HEK293 (cell line): Measurements from ENCODE around the gene SMPX.

Experiments used
- CTCF ChIA-PET: fragments of 350-600 bp; formaldehyde crosslinking; extraction: SDS; loops from one replicate; lab custom pipeline; 2021; ENCODE audit warnings: antibody characterized with exemption; lab: Yijun Ruan, JAX
- POLR2A ChIA-PET: fragments of 300-600 bp; formaldehyde crosslinking; extraction: SDS; loops from one replicate; lab custom pipeline; 2020; ENCODE audit warnings: antibody characterized with exemption, inconsistent platforms; lab: Yijun Ruan, JAX
- H3K27ac ChIP-seq: fragments of 200-500 bp; sonication (Bioruptor generic); 2 replicates; pipeline ENCODE4 v1.5.1; 2014; ENCODE audit warnings: low read depth, low read length, control low read depth, inconsistent platforms; ENCODE audit errors: extremely low read depth
- H3K36me3 ChIP-seq, 2 experiments: fragments of 200-500 bp in 1 of 2; sonication (Bioruptor generic) in 1 of 2; 1 replicate in 1 of 2; 2 replicates in 1 of 2; pipeline ENCODE4 v1.5.1; 2014 to 2017; ENCODE audit warnings: inconsistent platforms in 2 of 2, low read length in 2 of 2; ENCODE audit not compliant: control insufficient read depth in 2 of 2, insufficient read depth in 1 of 2
- H3K4me1 ChIP-seq: fragments of 200-500 bp; sonication (Bioruptor generic); 2 replicates; pipeline ENCODE4 v1.5.1; 2014; ENCODE audit warnings: mild to moderate bottlenecking, low read length, inconsistent platforms; ENCODE audit not compliant: control insufficient read depth, insufficient read depth
- H3K4me3 ChIP-seq: 2 replicates; pipeline ENCODE4 v1.5.1; 2011; ENCODE audit warnings: low read depth, mild to moderate bottlenecking, control low read depth, low read length, moderate library complexity
- H3K9me3 ChIP-seq: fragments of 200-500 bp; sonication (Bioruptor generic); 2 replicates; pipeline ENCODE4 v1.5.1; 2014; ENCODE audit warnings: low read depth, low read length, inconsistent platforms; ENCODE audit not compliant: control insufficient read depth, insufficient read depth
- BCL6B ChIP-seq: fragments of 450-650 bp; formaldehyde crosslinking; IDR thresholded peaks from 2 replicates; pipeline ENCODE4 v1.5.1; 2017; ENCODE audit warnings: missing biosample characterization, missing genetic modification characterization
- GLIS1 ChIP-seq: fragments of 450-650 bp; formaldehyde crosslinking; IDR thresholded peaks from 2 replicates; pipeline ENCODE4 v1.5.1; 2016; ENCODE audit warnings: missing biosample characterization, missing genetic modification characterization
- KLF17 ChIP-seq: fragments of 450-650 bp; formaldehyde crosslinking; IDR thresholded peaks from 2 replicates; pipeline ENCODE4 v1.5.1; 2016; ENCODE audit warnings: missing biosample characterization, missing genetic modification characterization
- KLF8 ChIP-seq: fragments of 450-650 bp; formaldehyde crosslinking; IDR thresholded peaks from 2 replicates; pipeline ENCODE4 v1.5.1; 2016; ENCODE audit warnings: missing biosample characterization, missing genetic modification characterization
- PRDM6 ChIP-seq: fragments of 450-650 bp; formaldehyde crosslinking; IDR thresholded peaks from 2 replicates; pipeline ENCODE4 v1.5.1; 2017; ENCODE audit warnings: missing biosample characterization, missing genetic modification characterization
- TCF7L2 ChIP-seq: IDR thresholded peaks from 2 replicates; pipeline ENCODE4 v1.6.1; 2011; ENCODE audit warnings: low read depth, mild to moderate bottlenecking, inconsistent platforms, low read length, moderate library complexity, borderline replicate concordance
- WT1 ChIP-seq: fragments of 450-650 bp; formaldehyde crosslinking; IDR thresholded peaks from 2 replicates; pipeline ENCODE4 v1.5.1; 2016; ENCODE audit warnings: missing biosample characterization, missing genetic modification characterization
- ZBTB10 ChIP-seq: fragments of 450-650 bp; formaldehyde crosslinking; IDR thresholded peaks from 2 replicates; pipeline ENCODE4 v1.5.1; 2016; ENCODE audit warnings: missing biosample characterization, missing genetic modification characterization
- ZNF514 ChIP-seq: fragments of 450-650 bp; formaldehyde crosslinking; IDR thresholded peaks from 2 replicates; pipeline ENCODE4 v1.5.1; 2016; ENCODE audit warnings: missing biosample characterization, missing genetic modification characterization
- ZNF555 ChIP-seq: fragments of 450-650 bp; formaldehyde crosslinking; conservative IDR thresholded peaks from 2 replicates; pipeline ENCODE4 v1.5.1; 2017; ENCODE audit warnings: missing biosample characterization, mild to moderate bottlenecking, missing genetic modification characterization, inconsistent platforms
- ZNF629 ChIP-seq: fragments of 450-650 bp; formaldehyde crosslinking; IDR thresholded peaks from 2 replicates; pipeline ENCODE4 v1.5.1; 2017; ENCODE audit warnings: missing biosample characterization, missing genetic modification characterization
- ZNF76 ChIP-seq: fragments of 450-650 bp; formaldehyde crosslinking; IDR thresholded peaks from 2 replicates; pipeline ENCODE4; 2016; ENCODE audit warnings: low read depth, missing biosample characterization, missing genetic modification characterization, borderline replicate concordance

The SMPX gene

GRCh38 chrX:21741364-21741763 lies 16.6 kb downstream of the SMPX start:
- peaks cover 14% of the 10 kb centered on the region for H3K4me1 ChIP-seq

More at GRCh38 chrX:21741364-21741763, 16.6 kb downstream of the SMPX start:
- no peaks in the 10 kb centered on the region for H3K9me3 ChIP-seq
- no peak for TF ChIP-seq ZNF514 (tag by site-specific recombination)
- TF ChIP-seq GLIS1: no peak
- peak; percentile 70; the same call in 1 of the 2 replicates for TF ChIP-seq WT1 (tag by site-specific recombination)
- TF ChIP-seq PRDM6 (tag by site-specific recombination): no peak
- no peak for TF ChIP-seq ZNF76 (tag by site-specific recombination)
- TF ChIP-seq TCF7L2: 0 out of 2 replicates have a peak, but pooled peaks have one; percentile 43
- TF ChIP-seq ZNF629 (tag by site-specific recombination): no peak
- TF ChIP-seq BCL6B (tag by site-specific recombination): no peak
- peak; percentile 33; the same call in 1 of the 2 replicates for TF ChIP-seq KLF8
- TF ChIP-seq ZNF555 (tag by site-specific recombination): no peak
- TF ChIP-seq ZBTB10 (tag by site-specific recombination): no peak
- 0 out of 2 replicates have a peak, but pooled peaks have one; percentile 23 for TF ChIP-seq KLF17 (tag by site-specific recombination)
- TF ChIP-seq, all 188 proteins: peak for 4
- Histone ChIP-seq H3K36me3 (no peaks in the 10 kb centered on the region), H3K4me3 (no peak overlapping the region), H3K27ac (peak overlapping the region; percentile 70)
- CTCF ChIA-PET: interaction anchor here (0.6 to 0.7 kb wide), 3 partner anchors 61 to 379 kb away, joined by 3 read pairs; no protein-coding TSS in a partner anchor
- POLR2A ChIA-PET: interaction anchor here (0.7 to 1.6 kb wide), 5 partner anchors 36 to 1620 kb away, joined by 3 to 4 read pairs (median 3); partner anchors contain the start of gene CNKSR2
